Measurements from ENCODE around the gene PDZRN3. TPM values are rescaled to one million over a fixed set of nuclear protein-coding genes. Genes with fewer than 3 reads are reported as not detected.

The PDZRN3 gene
- total RNA-seq, 2 donors from 2014 or later = 6.1 to 10.4 TPM

DNA sequence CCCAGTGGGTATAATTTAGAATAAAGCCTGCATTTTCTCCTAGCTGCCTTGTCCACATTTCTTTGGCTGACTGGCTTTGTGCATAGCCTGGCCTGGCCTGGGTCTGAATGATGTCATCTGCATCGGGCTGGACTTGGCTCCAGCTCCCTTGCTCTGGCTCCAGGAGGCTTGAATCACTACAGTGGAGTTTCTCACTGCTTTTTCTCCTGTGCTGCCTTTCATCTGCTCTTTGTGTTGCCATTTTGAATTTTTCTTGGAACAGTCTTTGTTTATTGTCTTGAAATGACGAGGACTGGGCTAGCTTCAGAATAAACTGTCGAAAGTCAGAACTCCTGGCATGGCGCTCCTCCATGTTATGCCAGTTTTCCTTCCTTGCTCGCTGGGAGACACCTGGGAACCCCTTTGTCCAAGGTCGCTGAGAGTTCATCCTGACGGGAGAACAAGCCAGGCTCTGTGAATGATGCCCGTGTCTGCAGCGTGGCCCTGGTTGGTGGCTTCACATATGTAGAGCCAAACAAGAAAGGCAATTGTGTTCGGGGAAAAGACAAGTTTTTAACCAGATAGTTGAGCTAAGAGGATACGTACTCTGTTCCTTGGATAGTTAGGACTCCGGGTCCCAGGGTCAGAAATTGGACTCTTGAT lies 258.9 kb downstream of the PDZRN3 start:
- H3K4me3 ChIP-seq (ENCODE audit: low read length) = no peak overlapping the region
- no peaks in the 10 kb centered on the region for H3K27me3 ChIP-seq (ENCODE audit: control insufficient read depth, insufficient read depth, low read length, poor library complexity, severe bottlenecking)
- DNase-seq = no peak
- peaks cover 16% of the 10 kb centered on the region for H3K9me3 ChIP-seq (ENCODE audit: control insufficient read depth, low read length)
- H3K27me3 Mint-ChIP-seq (ENCODE audit: insufficient read depth) = peaks cover 7% of the 10 kb centered on the region
- no peak overlapping the region for H3K27ac Mint-ChIP-seq
- no peaks in the 10 kb centered on the region for H3K36me3 Mint-ChIP-seq (ENCODE audit: low read depth)
- H3K9ac ChIP-seq (ENCODE audit: extremely low read depth, low read length, poor library complexity, severe bottlenecking) = no peak overlapping the region
- no peak overlapping the region for H3K27ac ChIP-seq (ENCODE audit: low read depth, low read length)
- H3K9me3 Mint-ChIP-seq = peaks cover 4% of the 10 kb centered on the region
- 92 to 94% methylated on average over 11 to 12 of the region's 12 CpGs for WGBS, 2 experiments (ENCODE audit: insufficient coverage in 1 of 2, insufficient read length in 1 of 2)
- no peaks in the 10 kb centered on the region for H3K36me3 ChIP-seq (ENCODE audit: control insufficient read depth, insufficient read depth, low read length)
- H3K4me1 ChIP-seq (ENCODE audit: control insufficient read depth, insufficient read depth, low read length) = no peaks in the 10 kb centered on the region
- H3K4me3 Mint-ChIP-seq = no peak overlapping the region
- peaks cover 11% of the 10 kb centered on the region for H3K4me1 Mint-ChIP-seq
- TF ChIP-seq, protein P1, sequence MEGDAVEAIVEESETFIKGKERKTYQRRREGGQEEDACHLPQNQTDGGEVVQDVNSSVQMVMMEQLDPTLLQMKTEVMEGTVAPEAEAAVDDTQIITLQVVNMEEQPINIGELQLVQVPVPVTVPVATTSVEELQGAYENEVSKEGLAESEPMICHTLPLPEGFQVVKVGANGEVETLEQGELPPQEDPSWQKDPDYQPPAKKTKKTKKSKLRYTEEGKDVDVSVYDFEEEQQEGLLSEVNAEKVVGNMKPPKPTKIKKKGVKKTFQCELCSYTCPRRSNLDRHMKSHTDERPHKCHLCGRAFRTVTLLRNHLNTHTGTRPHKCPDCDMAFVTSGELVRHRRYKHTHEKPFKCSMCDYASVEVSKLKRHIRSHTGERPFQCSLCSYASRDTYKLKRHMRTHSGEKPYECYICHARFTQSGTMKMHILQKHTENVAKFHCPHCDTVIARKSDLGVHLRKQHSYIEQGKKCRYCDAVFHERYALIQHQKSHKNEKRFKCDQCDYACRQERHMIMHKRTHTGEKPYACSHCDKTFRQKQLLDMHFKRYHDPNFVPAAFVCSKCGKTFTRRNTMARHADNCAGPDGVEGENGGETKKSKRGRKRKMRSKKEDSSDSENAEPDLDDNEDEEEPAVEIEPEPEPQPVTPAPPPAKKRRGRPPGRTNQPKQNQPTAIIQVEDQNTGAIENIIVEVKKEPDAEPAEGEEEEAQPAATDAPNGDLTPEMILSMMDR (conservative IDR thresholded peaks at IDR 0.05) = no peak

DNA sequence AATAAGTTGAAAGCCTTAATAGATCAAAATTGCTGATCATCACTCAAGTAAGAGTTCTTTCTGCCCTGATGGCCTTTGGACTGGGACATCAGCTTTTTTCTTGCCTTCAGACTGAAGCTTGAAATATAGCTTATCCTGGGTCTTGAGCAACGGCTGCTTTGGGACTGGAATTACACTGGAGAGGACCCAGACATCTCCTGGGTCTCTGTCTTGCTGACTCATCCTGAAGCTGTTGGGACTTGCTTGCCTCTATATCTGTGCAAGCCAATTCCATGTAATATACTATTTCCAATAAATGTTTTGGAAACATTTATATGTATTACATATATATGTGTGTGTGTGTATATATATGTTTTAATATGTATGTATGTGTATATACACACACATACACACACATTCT lies 260.2 kb downstream of the PDZRN3 start:
- Histone ChIP-seq H3K36me3 (ENCODE audit: control insufficient read depth, insufficient read depth, low read length) (no peaks in the 10 kb centered on the region), H3K9ac (ENCODE audit: extremely low read depth, low read length, poor library complexity, severe bottlenecking) (no peak overlapping the region), H3K4me3 (ENCODE audit: low read length) (no peak overlapping the region), H3K9me3 (ENCODE audit: control insufficient read depth, low read length) (peaks cover 24% of the 10 kb centered on the region), H3K4me1 (ENCODE audit: control insufficient read depth, insufficient read depth, low read length) (no peaks in the 10 kb centered on the region), H3K27me3 (ENCODE audit: control insufficient read depth, insufficient read depth, low read length, poor library complexity, severe bottlenecking) (no peaks in the 10 kb centered on the region), H3K27ac (ENCODE audit: low read depth, low read length) (no peak overlapping the region)
- TF ChIP-seq, protein P1 (conservative IDR thresholded peaks at IDR 0.05) = no peak
- no peak for DNase-seq
- Mint-ChIP-seq H3K27me3 (ENCODE audit: insufficient read depth) (peaks cover 10% of the 10 kb centered on the region), H3K9me3 (peaks cover 5% of the 10 kb centered on the region), H3K4me1 (peaks cover 11% of the 10 kb centered on the region), H3K4me3 (no peak overlapping the region), H3K36me3 (ENCODE audit: low read depth) (no peaks in the 10 kb centered on the region), H3K27ac (no peak overlapping the region)
- 81 to 100% methylated on average over 1 of the region's 1 CpG for WGBS, 2 experiments (ENCODE audit: insufficient coverage in 1 of 2, insufficient read length in 1 of 2)

DNA sequence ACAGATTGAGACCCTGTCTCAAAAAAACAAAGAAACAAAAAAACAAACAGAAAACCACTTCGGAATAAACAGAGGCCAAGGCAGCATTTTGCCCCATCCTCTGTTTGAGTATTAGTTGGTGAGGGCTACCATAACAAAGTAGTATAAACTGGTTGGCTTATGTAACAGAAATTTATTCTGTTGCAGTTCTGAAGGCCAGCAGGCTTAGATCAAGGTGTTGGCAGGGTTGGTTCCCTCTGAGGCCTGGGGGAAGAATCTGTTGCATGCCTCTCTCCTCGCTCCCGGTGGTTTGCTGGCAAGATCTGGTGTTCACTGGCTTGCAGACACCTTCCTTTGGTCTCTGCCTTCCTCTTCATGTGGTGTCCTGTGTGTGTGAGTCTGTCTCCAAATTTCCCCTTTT lies 261.6 kb downstream of the PDZRN3 start:
- no peaks in the 10 kb centered on the region for H3K36me3 Mint-ChIP-seq (ENCODE audit: low read depth)
- H3K9me3 Mint-ChIP-seq = peaks cover 12% of the 10 kb centered on the region
- H3K36me3 ChIP-seq (ENCODE audit: control insufficient read depth, insufficient read depth, low read length) = no peaks in the 10 kb centered on the region
- no peak overlapping the region for H3K9ac ChIP-seq (ENCODE audit: extremely low read depth, low read length, poor library complexity, severe bottlenecking)
- H3K27ac ChIP-seq (ENCODE audit: low read depth, low read length) = no peak overlapping the region
- no peaks in the 10 kb centered on the region for H3K4me1 ChIP-seq (ENCODE audit: control insufficient read depth, insufficient read depth, low read length)
- no peak overlapping the region for H3K4me3 ChIP-seq (ENCODE audit: low read length)
- DNase-seq = no peak
- peaks cover 31% of the 10 kb centered on the region for H3K9me3 ChIP-seq (ENCODE audit: control insufficient read depth, low read length)
- TF ChIP-seq, protein P1 (conservative IDR thresholded peaks at IDR 0.05) = no peak
- no peak overlapping the region for H3K4me3 Mint-ChIP-seq
- H3K27me3 ChIP-seq (ENCODE audit: control insufficient read depth, insufficient read depth, low read length, poor library complexity, severe bottlenecking) = no peaks in the 10 kb centered on the region
- H3K27me3 Mint-ChIP-seq (ENCODE audit: insufficient read depth) = peaks cover 12% of the 10 kb centered on the region
- H3K27ac Mint-ChIP-seq = no peak overlapping the region
- WGBS, 2 experiments (ENCODE audit: insufficient coverage in 1 of 2, insufficient read length in 1 of 2) = 90 to 95% methylated on average over 2 to 3 of the region's 3 CpGs
- H3K4me1 Mint-ChIP-seq = peaks cover 11% of the 10 kb centered on the region

Measured in endodermal cell (in vitro differentiated cells).